ENCODE results near the gene ALKBH8.

DNA sequence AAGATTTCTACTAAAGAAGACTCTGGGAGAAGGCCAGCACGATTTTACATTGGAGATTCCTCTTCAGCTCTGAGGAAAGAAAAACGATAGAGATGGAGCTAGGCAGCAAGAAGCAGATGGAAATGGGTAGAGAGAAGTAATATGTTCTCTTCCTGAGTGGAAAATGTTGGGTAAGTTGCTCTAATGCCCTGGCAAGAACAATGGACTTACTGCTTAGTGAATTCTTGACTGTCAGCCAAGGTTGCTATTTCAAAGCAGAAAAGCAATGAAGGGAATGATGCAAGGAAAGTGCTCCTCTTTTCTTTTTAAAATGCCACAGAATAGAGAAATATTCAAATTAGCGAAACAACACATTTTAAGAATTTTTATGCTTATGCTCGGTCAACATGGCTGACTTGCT lies 69.5 kb downstream of the ALKBH8 start:
- TF ChIP-seq CTCF (IDR thresholded peaks at IDR 0.05; ENCODE audit: insufficient read depth, low read depth, low read length) (no peak), EZH2 (IDR thresholded peaks at IDR 0.05; ENCODE audit: insufficient read depth, low read length) (no peak)
